Brain pericyte (primary cell): ENCODE data around the gene ERC2.

Experiments used
- DNase-seq: peaks from one replicate; pipeline ENCODE4 v3.0.0-alpha.2; 2012; ENCODE audit warnings: low read depth, low spot score

ERC2 gene

DNA sequence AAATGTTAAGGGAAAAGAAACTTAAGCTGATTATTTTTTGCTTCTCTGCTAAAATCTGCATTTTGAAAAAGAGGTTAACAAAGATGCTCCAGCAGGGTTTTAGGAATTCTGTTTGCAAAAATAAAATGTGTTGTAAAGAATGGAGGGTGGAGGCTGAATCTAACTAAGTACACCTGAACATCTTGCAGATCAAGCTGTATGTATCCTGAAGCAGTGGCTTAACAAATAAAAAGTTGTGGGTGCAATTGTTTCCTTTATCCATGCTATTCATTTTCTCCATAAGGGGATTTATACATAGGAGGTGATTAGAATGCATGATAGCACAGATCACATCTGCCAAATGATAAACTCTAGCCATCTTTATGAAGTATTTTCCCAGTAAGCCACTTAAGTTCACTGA is 466.3 kb downstream of the ERC2 start:
- DNase-seq: no peak

DNA sequence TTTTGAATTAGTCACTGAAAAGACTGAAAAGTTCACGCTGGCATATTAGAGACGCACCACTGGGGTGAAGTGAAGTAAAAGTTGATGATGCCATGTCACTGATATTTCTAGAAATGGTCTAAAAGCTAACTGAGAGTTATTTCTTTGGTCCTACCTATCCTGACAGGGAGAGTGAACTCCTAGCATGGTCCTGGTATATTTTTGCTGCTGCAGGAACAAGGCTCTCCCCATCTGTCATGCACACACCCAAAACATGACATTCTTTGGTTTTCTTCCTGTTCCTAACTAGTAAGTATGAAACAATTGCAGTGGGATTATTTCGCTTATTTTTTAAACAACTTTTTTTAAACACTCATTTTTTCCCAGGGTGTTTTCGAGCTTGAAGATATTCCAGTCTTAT is 466.7 kb downstream of the ERC2 start:
- DNase-seq: no peak

DNA sequence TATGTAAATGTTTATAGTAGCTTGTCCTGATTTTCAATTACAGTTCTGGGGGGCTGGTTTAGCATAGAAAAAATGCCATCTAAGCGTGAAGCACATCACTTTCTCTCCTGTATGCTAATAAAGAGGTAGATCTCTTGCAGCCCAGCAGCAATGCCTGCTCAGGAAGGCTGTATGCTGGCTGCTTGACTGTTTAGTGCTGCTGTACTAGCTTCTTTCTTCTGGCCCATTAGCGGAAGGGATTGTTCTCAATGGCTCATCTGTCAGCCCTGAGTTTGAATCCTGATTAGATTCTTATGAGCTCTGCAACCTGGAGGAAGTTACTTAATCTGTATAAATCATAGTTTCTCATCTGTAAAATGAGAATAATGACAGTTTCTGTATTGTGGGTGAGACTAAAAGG is 478.9 kb downstream of the ERC2 start:
- DNase-seq: no peak

DNA sequence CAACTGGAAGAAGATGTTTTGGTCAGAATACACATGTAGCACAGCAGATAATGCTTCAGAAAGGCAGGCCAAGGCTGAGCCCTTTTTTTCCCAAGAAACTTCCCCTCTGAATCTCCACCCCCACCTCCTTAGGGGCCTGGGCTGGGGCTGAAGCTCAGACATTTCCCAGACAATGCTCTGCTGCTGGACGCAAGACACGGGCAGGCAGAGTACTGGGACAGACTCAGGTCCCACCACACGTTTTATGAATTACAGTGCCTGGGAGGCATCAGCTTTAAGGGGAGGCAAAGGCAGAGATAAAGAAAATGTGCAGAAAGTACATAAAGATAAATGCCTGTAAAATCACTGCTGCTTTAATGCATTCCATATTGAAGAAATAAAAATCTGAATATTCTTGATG is 479.4 kb downstream of the ERC2 start:
- DNase-seq: no peak

DNA sequence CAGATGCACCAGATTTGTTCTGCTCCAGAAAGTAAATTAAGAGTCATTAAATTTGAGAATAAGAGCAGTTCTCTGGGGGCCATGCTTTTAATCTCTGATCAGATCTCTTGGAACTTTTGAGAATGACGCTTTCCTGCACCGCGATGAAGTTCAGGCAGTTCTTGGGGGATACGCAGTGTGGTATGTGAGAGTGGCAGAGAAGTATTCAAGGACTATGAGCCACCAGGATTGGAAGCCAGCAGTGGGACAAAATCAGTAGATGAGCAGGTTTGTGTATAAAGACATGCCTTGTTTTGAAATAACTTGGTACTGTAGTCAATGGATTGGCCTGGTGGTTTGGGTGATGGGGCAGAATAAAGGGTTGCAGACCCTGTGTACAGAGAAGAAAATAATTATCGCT is 483.6 kb downstream of the ERC2 start:
- DNase-seq: no peak

GRCh38 chr3:55978953-55979352 is 489.3 kb downstream of the ERC2 start:
- no peak for DNase-seq

DNA sequence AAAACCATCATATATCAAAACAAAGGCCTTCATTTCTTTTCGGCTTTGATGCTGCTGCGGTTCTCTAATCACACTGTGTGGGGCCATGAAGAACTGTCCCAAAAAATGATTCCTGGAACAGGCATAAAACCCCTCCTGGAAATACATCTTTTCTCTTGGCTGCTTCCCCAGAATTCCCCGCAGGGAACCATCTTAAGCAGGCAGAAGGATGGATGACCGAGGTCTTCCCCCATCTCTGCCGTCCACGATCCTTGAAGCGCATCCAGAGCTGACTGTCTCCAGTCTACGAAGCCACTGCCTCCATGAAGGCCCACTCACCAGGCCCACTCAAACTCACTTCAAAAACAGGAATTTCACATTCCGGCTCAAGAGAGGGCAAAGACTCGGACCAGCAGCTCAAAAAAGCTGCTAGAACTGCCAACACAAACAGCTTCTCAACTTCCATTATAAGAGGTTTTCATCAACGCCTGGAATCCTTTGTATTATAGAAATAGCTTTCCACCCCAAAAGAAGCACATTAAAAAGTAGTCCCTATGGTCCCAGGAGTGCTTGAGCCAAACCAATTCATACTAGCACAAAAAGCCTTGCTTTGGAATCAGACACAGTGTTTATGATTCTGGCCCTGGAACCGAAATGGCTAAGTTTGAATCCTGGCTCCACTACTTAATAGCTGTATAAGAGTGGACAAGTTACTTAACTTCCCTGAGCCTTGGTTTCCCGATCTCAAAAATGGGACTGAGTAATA is 493.7 kb downstream of the ERC2 start:
- DNase-seq: no peak

DNA sequence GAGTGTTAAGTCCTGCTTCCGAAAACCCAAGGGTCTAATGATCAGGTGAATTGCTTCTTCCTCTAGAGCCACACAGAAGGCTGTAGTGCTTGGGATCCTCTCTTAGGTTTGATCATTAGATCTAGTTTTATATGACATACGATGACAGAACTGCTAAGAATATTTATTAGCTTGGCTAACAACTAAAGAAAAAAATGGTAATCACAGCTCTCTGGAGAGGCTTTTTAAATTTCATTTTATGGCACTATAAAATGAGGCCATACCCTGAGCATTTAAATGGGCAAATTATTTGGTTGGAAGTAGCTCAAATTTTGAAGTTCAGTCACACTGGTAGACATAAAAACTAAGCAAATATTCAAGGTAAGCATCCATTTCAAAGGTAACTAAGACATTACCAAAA is 498.6 kb downstream of the ERC2 start:
- DNase-seq: no peak

GRCh38 chr3:55968331-55968730 is 499.9 kb downstream of the ERC2 start:
- no peak for DNase-seq

- no peak for DNase-seq
These were observed 501.7 kb downstream of the ERC2 start for GRCh38 chr3:55966566-55966965.

DNA sequence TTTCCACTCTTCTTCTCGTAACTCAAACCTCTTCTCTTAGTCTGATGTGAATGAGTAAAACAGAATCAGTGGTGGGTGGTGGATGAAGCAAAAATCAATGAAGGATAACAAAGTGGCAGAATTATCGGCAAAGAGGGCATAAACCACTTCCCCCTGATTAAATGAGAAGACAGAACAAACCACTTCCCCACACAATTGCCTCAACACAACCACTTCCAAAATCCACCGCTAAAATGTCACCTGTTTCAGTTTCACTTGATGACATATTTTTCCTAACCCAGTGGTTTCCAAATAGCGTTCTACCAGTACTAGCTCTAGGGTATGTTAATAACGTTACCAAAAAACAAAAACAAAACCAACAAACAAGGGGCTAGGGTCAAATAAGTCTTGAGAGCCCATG is 502.5 kb downstream of the ERC2 start:
- DNase-seq: no peak

DNA sequence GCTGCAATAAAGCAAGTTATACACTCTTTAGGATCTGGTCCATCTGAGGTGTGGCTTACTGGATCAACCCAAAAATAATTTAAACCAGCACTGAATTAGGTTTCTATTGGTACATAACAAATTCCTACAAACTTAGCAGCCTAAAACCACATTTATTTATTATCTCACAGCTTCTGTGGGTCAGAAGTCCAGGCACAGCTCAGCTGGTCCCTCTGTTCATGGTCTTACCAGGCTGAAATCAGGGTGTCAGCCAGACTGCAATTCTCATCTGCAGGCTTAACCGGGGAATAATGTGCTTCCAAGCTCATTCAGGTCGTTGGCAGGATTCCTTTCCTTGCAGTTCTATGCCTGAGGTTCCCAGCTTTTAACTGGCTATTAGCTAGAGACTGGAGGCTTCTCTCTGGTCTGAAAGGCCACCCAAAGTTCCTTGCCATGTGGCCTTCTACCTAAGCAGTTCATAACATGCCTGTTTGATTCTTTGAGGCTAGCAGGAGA is 503.7 kb downstream of the ERC2 start:
- DNase-seq: no peak

DNA sequence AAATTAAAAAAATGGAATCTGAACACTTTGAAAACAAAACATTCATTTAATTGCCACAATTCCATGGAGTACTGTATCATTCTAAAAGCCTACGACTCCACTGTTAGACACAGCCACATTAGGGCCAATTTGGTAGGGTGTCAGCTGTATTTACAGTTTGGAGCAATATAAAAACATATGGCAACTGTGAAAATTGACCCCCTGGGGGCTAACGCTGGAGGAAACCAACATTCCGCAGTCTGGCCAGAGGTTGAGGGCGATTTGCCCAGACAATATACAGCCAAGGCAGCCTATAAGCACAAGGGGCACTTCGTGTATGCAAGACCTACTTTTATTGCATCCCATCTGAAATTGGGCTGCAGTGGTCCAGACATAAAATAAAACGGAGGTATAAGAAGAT is 504.7 kb downstream of the ERC2 start:
- DNase-seq: no peak

GRCh38 chr3:55959471-55960080 is 508.7 kb downstream of the ERC2 start:
- no peak for DNase-seq

- DNase-seq: no peak
These were observed 509.7 kb downstream of the ERC2 start for GRCh38 chr3:55958605-55959004.

GRCh38 chr3:55955891-55956477 is 512.3 kb downstream of the ERC2 start:
- no peak for DNase-seq

DNA sequence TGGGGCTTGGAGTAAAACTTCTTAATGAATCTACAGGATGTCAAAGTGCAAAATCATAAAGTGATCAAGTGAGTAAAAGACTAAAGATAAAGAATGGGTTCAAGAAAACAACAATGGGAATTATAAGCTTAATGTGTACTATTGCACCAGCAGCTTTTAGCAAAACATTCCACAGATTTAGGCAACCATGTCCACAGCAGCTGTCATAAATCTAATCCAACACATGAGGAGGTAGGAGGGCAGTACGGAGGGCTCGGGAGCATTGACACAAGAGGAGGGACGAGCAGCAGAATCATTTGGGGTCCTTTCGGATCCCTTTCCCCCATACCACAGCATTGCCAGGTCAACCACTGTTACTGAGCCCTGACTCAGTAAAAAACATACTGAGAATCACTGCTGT is 516.9 kb downstream of the ERC2 start:
- DNase-seq: no peak

GRCh38 chr3:55947406-55947805 is 520.9 kb downstream of the ERC2 start:
- no peak for DNase-seq

DNA sequence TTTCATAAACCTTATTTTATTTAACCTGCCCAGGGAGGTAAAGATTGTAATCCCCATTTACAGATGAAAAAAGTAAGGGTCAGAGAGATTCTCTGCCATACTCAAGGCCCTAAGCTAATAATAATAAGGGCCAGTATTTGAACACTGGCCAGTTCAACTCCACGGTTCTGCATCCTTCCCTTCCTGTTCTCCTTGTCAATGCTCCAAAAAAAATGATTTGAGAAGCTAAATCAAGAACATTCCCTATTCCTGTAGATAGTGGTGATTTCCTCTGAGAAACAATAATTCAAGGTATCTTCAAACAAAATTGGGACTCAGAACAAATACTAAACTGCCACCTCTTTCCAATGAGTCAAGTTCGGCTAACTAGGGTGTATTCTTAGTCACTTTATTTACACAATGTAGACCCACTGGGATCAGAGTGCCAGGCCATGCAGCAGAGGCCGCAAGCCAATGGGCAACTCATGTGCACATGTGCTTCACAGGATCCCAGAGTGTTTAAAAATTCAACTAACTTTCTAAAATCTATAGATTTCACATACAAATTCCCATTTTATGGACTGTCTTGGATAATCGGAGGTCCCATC is 521.6 kb downstream of the ERC2 start:
- DNase-seq: no peak

- no peak for DNase-seq
These were observed 525.4 kb downstream of the ERC2 start for GRCh38 chr3:55942868-55943267.

DNA sequence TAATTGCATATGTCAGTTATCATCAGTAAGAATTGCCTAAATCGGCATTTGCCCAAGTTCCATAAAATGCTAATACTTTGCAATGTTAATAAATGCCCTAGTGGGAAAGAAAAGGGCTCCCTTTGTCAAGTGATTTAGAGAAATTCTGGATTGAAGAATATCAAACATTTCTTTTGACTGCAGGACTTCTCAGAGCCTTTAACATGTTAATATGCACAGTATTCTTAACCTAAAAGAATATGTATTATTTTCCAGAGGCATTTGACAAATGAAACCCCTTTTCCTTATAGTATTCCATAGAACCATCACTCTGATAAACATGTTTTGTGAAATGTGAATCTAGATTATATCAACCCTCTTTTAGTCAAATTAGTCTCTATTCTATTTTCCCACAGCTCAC is 529.0 kb downstream of the ERC2 start:
- DNase-seq: no peak

DNA sequence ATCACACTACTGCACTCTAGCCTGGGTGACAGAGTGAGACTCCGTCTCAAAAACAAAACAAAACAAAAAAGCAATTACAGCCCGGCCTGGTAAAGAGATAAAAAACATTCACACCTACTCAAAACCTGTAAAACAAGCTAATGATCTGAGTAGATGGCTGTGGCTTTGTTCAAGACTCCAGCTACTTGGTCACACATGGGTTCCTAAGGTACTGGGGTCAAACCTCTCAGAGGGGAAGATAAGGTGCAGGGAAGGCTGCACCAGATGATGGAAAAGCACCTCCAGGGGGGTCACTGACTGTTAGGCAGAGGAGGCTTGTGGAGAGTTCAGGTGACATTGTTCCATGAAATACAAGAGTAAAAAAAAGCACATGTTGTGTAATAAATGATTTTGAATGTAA is 531.0 kb downstream of the ERC2 start:
- no peak for DNase-seq

DNA sequence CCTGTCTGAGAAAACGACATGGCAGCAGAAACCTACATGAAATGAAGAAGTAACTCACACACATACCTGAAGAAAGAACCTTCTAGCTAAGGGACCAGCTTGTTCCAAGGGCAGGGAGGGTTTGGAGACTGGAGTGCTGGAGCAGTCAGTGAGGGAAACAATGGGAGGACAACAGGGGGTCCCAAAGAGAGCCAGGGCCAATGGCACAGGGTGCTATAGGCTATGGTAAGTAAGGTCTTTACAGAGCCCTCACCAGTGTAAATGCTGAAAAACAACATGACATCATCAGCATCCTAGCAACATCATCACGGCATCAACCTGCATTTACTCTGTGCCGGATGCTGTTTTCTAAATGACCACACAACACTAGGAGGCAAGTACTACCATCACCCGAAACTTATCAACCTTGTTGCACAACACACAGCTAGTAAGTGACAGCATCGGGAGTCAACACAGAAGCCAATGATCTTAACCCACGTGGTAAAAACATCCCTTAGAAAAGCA is 531.7 kb downstream of the ERC2 start:
- DNase-seq: no peak
